Measurements from ENCODE around the gene KIF9.
"Not testable (repeated sequence)": the region's sequence is repeated elsewhere in the genome, so short reads cannot be mapped to it uniquely, and the experiment has no call there.

The KIF9 gene

DNA sequence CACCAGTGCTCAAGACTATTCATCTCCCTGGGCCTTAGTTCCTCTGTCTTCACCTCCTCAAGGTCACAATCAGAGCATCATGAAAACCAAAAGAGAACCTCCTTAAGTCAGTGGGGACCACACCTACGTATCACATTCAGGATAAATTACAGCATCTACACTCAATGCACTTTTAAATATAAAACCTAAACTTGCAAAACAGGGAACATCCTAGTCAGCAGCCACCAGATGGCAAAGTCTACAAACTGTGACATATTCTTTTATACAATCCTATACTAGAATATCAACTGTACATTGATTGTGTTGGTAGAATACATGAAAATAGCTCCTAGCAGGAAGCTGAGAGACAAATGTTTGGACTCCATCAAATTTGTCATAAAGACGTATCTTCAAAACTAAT, 7.9 kb downstream of the KIF9 start:
- no peaks in the 10 kb centered on the region for H3K27me3 Mint-ChIP-seq

GRCh38 chr3:47273564-47273963, 9.0 kb downstream of the KIF9 start:
- Mint-ChIP-seq H3K27ac (no peak overlapping the region), H3K4me3 (no peak overlapping the region), H3K4me1 (no peaks in the 10 kb centered on the region), H3K9me3 (no peaks in the 10 kb centered on the region), H3K36me3 (no peaks in the 10 kb centered on the region), H3K27me3 (no peaks in the 10 kb centered on the region)

More for the DNA sequence above, 7.9 kb downstream of the KIF9 start:
- Mint-ChIP-seq H3K36me3 (no peaks in the 10 kb centered on the region), H3K4me3 (no peak overlapping the region), H3K9me3 (no peaks in the 10 kb centered on the region), H3K4me1 (no peaks in the 10 kb centered on the region), H3K27ac (no peak overlapping the region)

- H3K4me1 Mint-ChIP-seq = peaks cover 4% of the 10 kb centered on the region
- no peaks in the 10 kb centered on the region for H3K27me3 Mint-ChIP-seq
- no peaks in the 10 kb centered on the region for H3K9me3 Mint-ChIP-seq
- no peak overlapping the region for H3K4me3 Mint-ChIP-seq
- H3K27ac Mint-ChIP-seq = no peak overlapping the region
- no peaks in the 10 kb centered on the region for H3K36me3 Mint-ChIP-seq
Observed at GRCh38 chr3:47270526-47270925, 12.1 kb downstream of the KIF9 start.

- H3K4me3 Mint-ChIP-seq = no peak overlapping the region
- H3K27me3 Mint-ChIP-seq = no peaks in the 10 kb centered on the region
- H3K27ac Mint-ChIP-seq = no peak overlapping the region
- H3K9me3 Mint-ChIP-seq = no peaks in the 10 kb centered on the region
- H3K36me3 Mint-ChIP-seq = no peaks in the 10 kb centered on the region
- H3K4me1 Mint-ChIP-seq = peaks cover 4% of the 10 kb centered on the region
Observed at GRCh38 chr3:47267490-47267824, 15.1 kb downstream of the KIF9 start.

- H3K9me3 Mint-ChIP-seq = no peaks in the 10 kb centered on the region
- peaks cover 4% of the 10 kb centered on the region for H3K4me1 Mint-ChIP-seq
- H3K27me3 Mint-ChIP-seq = no peaks in the 10 kb centered on the region
- no peak overlapping the region for H3K27ac Mint-ChIP-seq
- no peak overlapping the region for H3K4me3 Mint-ChIP-seq
- no peaks in the 10 kb centered on the region for H3K36me3 Mint-ChIP-seq
Observed at GRCh38 chr3:47266709-47267489, 15.7 kb downstream of the KIF9 start.

DNA sequence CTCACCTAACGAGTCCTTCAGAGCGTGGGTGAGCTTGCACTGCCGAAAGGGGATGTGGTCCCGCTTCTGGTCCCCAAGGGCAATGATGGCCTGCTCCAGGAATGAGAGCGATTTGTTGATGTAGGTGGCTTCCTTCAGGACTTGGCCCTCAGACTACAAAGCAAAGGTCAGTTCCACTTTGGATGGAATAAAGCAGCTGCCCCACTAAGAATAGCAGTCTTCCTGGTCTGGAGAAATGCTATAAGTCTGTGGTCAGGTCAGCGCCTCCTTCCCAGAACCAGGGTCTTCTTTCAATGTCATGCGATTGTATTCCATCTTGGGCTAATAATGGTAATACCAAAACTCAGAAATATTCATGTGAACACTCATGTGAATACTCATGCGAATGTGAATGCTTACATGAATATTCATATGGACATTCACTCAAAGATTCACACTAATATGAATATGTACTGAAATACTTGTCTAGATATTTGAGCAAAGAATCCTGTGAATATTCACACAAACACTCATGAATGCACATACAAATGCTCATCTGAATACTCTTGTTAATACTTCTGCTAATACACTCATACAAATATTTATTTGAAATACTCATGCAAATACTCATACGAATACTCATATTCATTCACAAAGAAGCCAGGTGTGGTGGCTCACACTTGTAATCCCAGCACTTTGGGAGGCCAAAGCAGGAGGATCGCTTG, 16.7 kb downstream of the KIF9 start:
- no peak overlapping the region for H3K27ac Mint-ChIP-seq
- H3K4me3 Mint-ChIP-seq = no peak overlapping the region
- H3K9me3 Mint-ChIP-seq = no peaks in the 10 kb centered on the region
- no peaks in the 10 kb centered on the region for H3K27me3 Mint-ChIP-seq
- H3K4me1 Mint-ChIP-seq = peaks cover 4% of the 10 kb centered on the region
- no peaks in the 10 kb centered on the region for H3K36me3 Mint-ChIP-seq

- Mint-ChIP-seq H3K27ac (no peak overlapping the region), H3K4me3 (no peak overlapping the region), H3K4me1 (peaks cover 4% of the 10 kb centered on the region), H3K9me3 (no peaks in the 10 kb centered on the region), H3K36me3 (no peaks in the 10 kb centered on the region), H3K27me3 (no peaks in the 10 kb centered on the region)
Observed at GRCh38 chr3:47265008-47265407, 17.6 kb downstream of the KIF9 start.

DNA sequence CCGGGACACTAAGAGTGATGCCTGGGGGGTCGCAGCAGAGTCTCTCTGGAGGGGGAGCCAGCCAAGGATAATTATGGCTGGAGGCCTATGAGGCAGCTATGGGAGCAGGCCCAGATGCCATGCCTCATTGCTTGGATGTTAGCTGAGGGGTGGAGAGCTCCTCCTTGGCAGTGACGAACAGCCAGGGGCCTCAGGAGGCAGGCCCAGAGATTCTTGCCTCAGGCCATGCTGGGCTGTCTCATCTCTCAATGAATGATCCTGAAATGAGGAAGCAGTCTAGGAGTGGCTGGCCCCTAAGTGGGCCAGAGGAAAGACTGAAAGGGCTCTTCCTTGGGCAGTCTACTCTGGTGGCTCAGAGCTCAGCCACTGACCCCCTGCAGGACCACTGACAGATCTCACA, 21.3 kb downstream of the KIF9 start:
- Mint-ChIP-seq H3K36me3 (no peaks in the 10 kb centered on the region), H3K9me3 (no peaks in the 10 kb centered on the region), H3K27me3 (no peaks in the 10 kb centered on the region), H3K27ac (no peak overlapping the region), H3K4me3 (no peak overlapping the region), H3K4me1 (no peaks in the 10 kb centered on the region)

DNA sequence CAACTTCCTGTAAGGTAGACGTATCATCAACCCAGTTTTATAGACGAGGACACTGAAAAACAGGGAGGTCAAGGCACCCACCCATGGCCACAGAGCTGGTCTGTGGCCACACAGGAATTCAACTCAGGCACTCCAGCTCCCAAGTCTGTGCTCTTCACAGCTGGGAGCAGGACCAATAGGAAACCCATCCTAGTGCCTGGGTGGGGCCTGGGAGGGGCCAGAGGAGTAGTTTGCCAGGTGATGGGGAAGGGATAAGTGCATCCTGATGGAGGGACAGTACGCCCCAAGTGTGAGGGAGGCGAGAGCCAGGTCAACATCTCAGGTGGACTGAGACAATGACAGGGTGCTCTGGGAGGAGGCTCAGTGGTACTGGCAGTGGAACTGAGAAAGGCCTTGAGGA, 22.0 kb downstream of the KIF9 start:
- Mint-ChIP-seq H3K27ac (no peak overlapping the region), H3K9me3 (no peaks in the 10 kb centered on the region), H3K4me1 (no peaks in the 10 kb centered on the region), H3K36me3 (no peaks in the 10 kb centered on the region), H3K4me3 (no peak overlapping the region), H3K27me3 (no peaks in the 10 kb centered on the region)

GRCh38 chr3:47259114-47259513, 23.5 kb downstream of the KIF9 start:
- H3K36me3 Mint-ChIP-seq = no peaks in the 10 kb centered on the region
- H3K9me3 Mint-ChIP-seq = no peaks in the 10 kb centered on the region
- H3K27ac Mint-ChIP-seq = no peak overlapping the region
- H3K4me3 Mint-ChIP-seq = no peak overlapping the region
- H3K4me1 Mint-ChIP-seq = no peaks in the 10 kb centered on the region
- H3K27me3 Mint-ChIP-seq = no peaks in the 10 kb centered on the region

GRCh38 chr3:47256331-47256730, 26.3 kb downstream of the KIF9 start:
- H3K9me3 Mint-ChIP-seq, H3K36me3 Mint-ChIP-seq, H3K27me3 Mint-ChIP-seq: not testable (repeated sequence)

GRCh38 chr3:47251689-47252088, 30.9 kb downstream of the KIF9 start:
- H3K9me3 Mint-ChIP-seq = no peaks in the 10 kb centered on the region
- no peaks in the 10 kb centered on the region for H3K36me3 Mint-ChIP-seq
- no peaks in the 10 kb centered on the region for H3K27me3 Mint-ChIP-seq
- H3K4me3 Mint-ChIP-seq = no peak overlapping the region
- H3K27ac Mint-ChIP-seq = no peak overlapping the region
- no peaks in the 10 kb centered on the region for H3K4me1 Mint-ChIP-seq

More at GRCh38 chr3:47256331-47256730, 26.3 kb downstream of the KIF9 start:
- H3K4me1 Mint-ChIP-seq, H3K4me3 Mint-ChIP-seq, H3K27ac Mint-ChIP-seq: not testable (repeated sequence)

GRCh38 chr3:47251085-47251484, 31.5 kb downstream of the KIF9 start:
- not testable (repeated sequence) for H3K36me3 Mint-ChIP-seq, H3K27me3 Mint-ChIP-seq, H3K4me3 Mint-ChIP-seq, H3K4me1 Mint-ChIP-seq, H3K9me3 Mint-ChIP-seq, H3K27ac Mint-ChIP-seq

DNA sequence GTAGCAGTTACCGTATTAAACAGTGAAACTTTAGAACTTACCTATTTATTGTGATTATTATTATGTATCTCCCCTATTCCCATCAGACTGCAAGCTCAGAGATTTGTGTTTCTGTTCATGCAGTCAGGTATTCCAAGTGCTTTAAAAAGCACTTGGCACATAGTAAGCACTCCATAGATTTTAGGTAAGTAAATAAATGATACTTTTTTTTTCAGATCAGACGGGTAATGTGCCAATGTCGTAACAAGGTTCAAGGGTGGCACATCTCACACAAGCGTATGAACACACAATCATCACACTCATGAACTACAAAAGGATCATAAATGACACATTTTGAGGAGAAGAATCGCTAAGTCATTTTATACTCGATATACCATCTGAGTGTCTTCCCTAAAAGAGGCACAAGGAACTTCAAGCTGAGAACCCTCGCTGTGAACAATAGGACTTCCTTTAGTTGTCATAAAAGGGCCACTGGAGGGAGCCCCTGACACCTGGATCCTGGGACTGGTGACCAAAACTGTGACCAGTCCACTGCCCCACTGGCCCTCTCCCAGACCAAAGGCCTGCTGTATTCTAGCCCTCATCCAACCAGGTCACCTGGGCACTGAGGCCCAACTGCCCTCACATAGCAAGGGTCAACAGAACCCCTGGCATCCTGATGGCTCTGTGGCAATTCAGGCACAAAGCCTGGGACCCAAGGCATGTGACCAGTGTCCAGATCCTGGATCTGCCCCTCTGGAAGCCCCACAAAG, 32.1 kb downstream of the KIF9 start:
- Mint-ChIP-seq H3K36me3 (no peaks in the 10 kb centered on the region), H3K27me3 (no peaks in the 10 kb centered on the region), H3K4me3 (no peak overlapping the region), H3K9me3 (no peaks in the 10 kb centered on the region), H3K27ac (no peak overlapping the region), H3K4me1 (no peaks in the 10 kb centered on the region)

DNA sequence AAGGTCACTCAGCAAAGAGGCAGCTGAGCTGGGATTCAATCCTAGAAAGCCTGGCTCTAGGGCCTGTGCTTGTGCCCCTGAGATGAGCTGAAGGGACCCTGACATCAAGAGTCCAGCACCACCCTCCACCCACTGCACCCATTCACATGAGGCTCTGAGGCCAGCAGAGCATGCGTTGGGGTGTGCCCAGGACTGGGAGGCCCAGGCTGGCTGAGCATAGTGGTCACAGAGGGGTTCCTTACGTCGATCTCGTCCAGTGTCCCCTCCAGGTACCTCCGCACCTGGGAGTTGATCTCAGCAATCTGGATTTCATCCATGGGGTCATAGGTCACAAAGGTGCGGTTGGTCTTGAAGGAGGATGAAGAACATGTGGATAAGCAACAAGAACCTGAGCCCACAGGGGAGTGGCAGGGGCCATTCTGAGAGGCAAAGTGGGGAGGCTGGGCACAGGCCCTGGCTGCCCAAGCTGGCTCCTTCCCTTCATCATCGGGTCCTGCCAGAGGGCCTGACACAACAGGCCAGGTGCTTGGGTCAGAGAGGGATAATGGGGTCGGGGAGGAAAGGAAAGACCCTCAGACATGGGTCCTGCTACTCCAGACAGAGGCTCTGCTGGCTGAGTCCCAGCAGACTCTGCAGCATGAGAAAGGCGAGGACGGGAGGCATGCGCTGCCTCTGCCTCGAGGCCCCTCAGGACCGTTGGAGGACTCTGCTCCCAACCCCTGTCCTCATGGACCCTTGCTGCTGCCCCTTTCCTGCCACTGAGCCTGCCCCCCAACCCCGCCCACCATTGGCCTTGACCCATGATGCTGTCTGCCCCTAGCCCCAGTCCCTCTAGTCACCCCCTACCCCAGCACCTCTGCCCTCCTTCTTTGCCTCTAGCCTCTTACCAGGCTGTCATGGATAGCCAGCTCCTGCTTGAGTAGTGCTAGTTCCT, 35.2 kb downstream of the KIF9 start:
- H3K27me3 Mint-ChIP-seq = no peaks in the 10 kb centered on the region
- H3K4me3 Mint-ChIP-seq = no peak overlapping the region
- no peak overlapping the region for H3K27ac Mint-ChIP-seq
- no peaks in the 10 kb centered on the region for H3K36me3 Mint-ChIP-seq
- H3K9me3 Mint-ChIP-seq = no peaks in the 10 kb centered on the region
- H3K4me1 Mint-ChIP-seq = no peaks in the 10 kb centered on the region

All from activated naive CD4-positive, alpha-beta T cell treated with anti-CD3 and anti-CD28 coated beads, Interleukin-2, amount 50 U/mL, for 24 hours (primary cell).